PC-3 (cell line): ENCODE measurements around the gene BARHL2.

Source experiments
- EZH2 ChIP-seq: fragments of 300-600 bp; sonication (generic); IDR thresholded peaks from one replicate; pipeline ENCODE4 v1.6.1; 2017; ENCODE audit warnings: antibody characterized with exemption, mild to moderate bottlenecking, low read length; ENCODE audit not compliant: unreplicated experiment
- TF ChIP-seq, protein P1 (sequence below): fragments of 300-600 bp; sonication (generic); conservative IDR thresholded peaks from 2 replicates; pipeline ENCODE4 v1.5.1; 2017; ENCODE audit warnings: antibody characterized with exemption, low read depth, mild to moderate bottlenecking, low read length

DNA sequence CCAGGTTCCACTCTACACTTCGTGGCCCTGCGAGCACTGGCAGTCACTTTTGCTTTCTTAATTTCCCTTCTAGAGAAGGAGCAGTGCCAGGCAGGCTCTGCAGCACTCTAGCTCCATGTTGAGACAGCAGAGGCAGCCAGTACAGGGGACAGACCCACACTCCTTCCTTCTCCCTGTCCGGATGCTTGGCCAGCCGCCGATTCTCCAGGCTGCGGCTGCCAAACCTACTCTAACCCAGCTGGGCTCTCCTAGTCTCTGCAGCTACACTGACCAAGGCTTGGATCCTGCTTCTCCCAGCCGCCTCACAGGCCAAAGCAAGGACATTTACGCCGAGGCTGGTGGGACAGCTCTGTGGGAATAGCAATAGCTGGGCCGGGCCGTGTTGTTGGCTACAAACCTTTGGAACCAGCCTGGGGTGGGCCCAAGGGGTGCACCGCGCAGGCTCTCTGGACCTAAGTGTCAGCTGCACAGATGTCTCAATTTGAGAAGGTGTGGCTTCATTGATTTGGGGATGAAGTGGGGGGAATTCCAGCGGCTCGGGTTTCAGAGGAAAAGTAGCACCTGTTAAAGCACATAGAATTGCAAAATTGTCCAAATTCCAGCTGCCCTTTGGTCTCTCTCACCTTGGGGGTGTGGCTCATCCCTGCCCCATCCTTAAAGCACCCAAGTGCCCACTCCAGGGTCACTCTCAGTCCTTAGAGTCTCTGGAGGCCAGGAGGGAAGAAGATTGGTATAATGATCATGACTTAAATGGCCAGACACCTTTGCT is 3.2 kb downstream of the BARHL2 start:
- no peak for TF ChIP-seq EZH2
- TF ChIP-seq, protein P1, sequence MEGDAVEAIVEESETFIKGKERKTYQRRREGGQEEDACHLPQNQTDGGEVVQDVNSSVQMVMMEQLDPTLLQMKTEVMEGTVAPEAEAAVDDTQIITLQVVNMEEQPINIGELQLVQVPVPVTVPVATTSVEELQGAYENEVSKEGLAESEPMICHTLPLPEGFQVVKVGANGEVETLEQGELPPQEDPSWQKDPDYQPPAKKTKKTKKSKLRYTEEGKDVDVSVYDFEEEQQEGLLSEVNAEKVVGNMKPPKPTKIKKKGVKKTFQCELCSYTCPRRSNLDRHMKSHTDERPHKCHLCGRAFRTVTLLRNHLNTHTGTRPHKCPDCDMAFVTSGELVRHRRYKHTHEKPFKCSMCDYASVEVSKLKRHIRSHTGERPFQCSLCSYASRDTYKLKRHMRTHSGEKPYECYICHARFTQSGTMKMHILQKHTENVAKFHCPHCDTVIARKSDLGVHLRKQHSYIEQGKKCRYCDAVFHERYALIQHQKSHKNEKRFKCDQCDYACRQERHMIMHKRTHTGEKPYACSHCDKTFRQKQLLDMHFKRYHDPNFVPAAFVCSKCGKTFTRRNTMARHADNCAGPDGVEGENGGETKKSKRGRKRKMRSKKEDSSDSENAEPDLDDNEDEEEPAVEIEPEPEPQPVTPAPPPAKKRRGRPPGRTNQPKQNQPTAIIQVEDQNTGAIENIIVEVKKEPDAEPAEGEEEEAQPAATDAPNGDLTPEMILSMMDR: no peak
